ENCODE data around the gene IFT122. TPM values are rescaled to one million over a fixed set of nuclear protein-coding genes. Genes with fewer than 3 reads are reported as not detected.

The IFT122 gene
- total RNA-seq, 2 experiments from 2014 or later: 15.6 to 34.0 TPM

DNA sequence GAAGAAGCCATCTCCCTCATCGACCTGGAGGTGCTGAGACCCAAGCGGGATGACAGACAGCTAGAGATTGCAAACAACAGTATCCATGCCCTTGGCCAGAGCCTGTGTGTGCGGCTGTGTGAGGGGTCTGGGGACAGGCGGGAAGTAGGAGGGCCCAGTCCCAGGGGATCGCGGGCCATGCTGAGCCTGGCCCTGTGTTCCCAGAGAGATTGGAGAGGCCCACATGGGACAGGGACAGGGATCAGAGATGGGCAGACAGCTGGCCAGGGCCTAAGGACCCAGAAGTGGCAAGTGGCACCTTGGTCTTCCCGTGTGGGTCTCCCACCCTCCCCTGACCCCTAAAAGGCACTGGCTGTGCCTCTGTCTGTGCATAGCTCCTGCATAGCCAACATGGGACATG lies 77.5 kb downstream of the IFT122 start:
- DNase-seq (no peak), ATAC-seq (no peak)
- CTCF ChIA-PET: interaction anchor here (1.1 kb wide), 1 partner anchor 28 kb away, joined by 3 read pairs; no protein-coding TSS in a partner anchor
- Mint-ChIP-seq H3K36me3 (no peaks in the 10 kb centered on the region), H3K4me1 (no peaks in the 10 kb centered on the region), H3K4me3 (no peak overlapping the region), H3K27ac (no peak overlapping the region), H3K27me3 (no peaks in the 10 kb centered on the region), H3K9me3 (ENCODE audit: low read depth) (no peaks in the 10 kb centered on the region)

DNA sequence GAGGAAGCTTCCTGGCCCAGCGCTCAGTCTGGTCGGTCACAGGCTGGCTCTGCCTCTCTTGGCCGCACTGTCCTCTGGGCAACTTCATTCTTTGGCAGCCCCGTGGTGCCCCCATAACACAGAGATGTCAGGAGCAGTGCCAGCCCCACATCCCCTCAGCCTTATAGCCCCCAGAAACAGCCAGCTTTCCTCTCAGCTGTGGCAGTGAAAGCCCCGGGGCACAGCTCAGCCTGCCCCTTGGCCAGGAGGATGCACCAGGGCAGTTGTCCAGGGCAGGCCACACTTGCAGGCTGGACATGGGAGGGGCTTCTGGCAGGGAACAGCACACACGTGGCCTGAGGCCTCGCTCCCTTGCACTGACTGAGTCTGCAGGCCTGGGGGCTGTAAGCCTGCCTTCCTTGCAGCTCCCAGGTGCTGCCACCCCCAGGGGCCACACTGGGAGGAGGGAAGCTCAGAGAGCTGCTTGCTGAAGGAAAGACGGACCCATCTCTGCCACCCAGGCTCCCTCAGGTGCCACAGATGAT lies 78.1 kb downstream of the IFT122 start:
- Mint-ChIP-seq H3K27ac (no peak overlapping the region), H3K4me3 (no peak overlapping the region), H3K4me1 (no peaks in the 10 kb centered on the region), H3K9me3 (ENCODE audit: low read depth) (no peaks in the 10 kb centered on the region), H3K27me3 (no peaks in the 10 kb centered on the region), H3K36me3 (no peaks in the 10 kb centered on the region)
- CTCF ChIA-PET: interaction anchor here (1.1 kb wide), 1 partner anchor 28 kb away, joined by 3 read pairs; no protein-coding TSS in a partner anchor
- no peak for ATAC-seq
- DNase-seq: no peak

DNA sequence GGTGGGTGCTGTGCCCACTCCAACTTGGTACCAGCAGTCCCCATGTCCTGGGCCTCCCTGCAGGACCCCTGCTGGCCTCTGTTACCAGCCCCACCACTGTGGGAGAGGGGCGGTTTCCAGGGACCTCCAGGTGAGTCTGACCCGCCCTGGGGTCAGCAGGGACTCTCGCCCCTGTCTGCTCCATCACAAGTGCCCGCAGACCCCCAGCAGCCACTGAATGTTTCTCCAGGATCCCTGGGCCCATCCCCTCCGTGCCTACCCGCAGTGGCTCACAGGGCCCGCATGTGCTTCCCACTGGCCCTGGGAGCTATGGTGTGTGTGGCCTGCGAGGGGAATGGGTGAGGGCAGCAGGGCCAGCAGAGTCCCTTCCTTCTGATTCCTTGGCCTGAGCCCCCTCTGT lies 78.6 kb downstream of the IFT122 start:
- H3K36me3 Mint-ChIP-seq: no peaks in the 10 kb centered on the region

GRCh38 chr3:129519449-129519848 lies 79.4 kb downstream of the IFT122 start:
- Mint-ChIP-seq H3K36me3 (no peaks in the 10 kb centered on the region), H3K4me3 (no peak overlapping the region), H3K4me1 (no peaks in the 10 kb centered on the region), H3K9me3 (ENCODE audit: low read depth) (no peaks in the 10 kb centered on the region), H3K27ac (no peak overlapping the region), H3K27me3 (no peaks in the 10 kb centered on the region)
- ATAC-seq: no peak
- DNase-seq: no peak
- CTCF ChIA-PET: no interaction called here

More for the DNA sequence above, 78.6 kb downstream of the IFT122 start:
- Mint-ChIP-seq H3K27ac (no peak overlapping the region), H3K4me1 (no peaks in the 10 kb centered on the region), H3K27me3 (no peaks in the 10 kb centered on the region), H3K4me3 (no peak overlapping the region), H3K9me3 (ENCODE audit: low read depth) (no peaks in the 10 kb centered on the region)
- CTCF ChIA-PET: interaction anchor here (1.1 kb wide), 1 partner anchor 29 kb away, joined by 3 read pairs; no protein-coding TSS in a partner anchor
- ATAC-seq (no peak), DNase-seq (no peak)

DNA sequence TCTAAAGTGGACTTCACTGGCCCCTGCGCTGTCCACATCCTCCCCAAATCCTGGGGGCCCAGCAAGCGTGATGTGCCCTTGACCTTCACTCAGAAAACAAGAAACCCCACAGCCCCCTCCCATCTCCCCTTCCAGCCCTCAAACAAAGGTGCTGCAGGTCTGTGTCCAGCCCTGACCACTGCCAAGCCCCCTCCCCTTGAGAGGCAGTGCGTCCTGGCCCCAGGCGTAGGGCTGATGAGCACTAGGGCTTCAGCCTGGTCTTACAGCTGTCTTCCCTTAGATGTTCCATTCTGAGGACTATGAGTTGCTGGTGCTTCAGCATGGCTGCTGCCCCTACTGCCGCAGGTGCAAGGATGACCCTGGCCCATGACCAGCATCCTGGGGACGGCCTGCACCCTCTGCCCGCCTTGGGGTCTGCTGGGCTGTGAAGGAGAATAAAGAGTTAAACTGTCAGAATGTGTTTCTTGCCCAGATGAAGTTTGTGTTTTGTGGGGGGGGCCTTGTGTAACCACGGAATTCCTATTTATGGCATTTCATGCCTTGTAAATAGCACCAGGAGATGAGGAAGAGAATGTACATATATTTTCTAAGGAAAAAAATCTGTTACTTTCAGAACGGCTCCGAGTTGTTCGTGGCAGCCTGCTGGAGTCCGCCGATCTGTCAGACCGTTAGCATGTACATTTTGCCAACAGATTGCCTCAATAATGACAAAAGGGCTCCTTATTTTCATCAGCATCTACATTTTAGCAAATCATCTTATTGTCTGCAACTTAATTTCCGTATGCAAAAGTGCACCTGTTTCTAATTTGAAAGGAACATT lies 80.1 kb downstream of the IFT122 start:
- DNase-seq: no peak
- no peaks in the 10 kb centered on the region for H3K4me1 Mint-ChIP-seq
- no peak for ATAC-seq
- H3K27ac Mint-ChIP-seq: no peak overlapping the region
- no peak overlapping the region for H3K4me3 Mint-ChIP-seq
- CTCF ChIA-PET: no interaction called here
- no peaks in the 10 kb centered on the region for H3K9me3 Mint-ChIP-seq (ENCODE audit: low read depth)
- no peaks in the 10 kb centered on the region for H3K36me3 Mint-ChIP-seq
- H3K27me3 Mint-ChIP-seq: no peaks in the 10 kb centered on the region

GRCh38 chr3:129520960-129521359 lies 80.9 kb downstream of the IFT122 start:
- CTCF ChIA-PET: no interaction called here
- Mint-ChIP-seq H3K27ac (no peak overlapping the region), H3K27me3 (no peaks in the 10 kb centered on the region), H3K4me1 (no peaks in the 10 kb centered on the region), H3K36me3 (no peaks in the 10 kb centered on the region), H3K9me3 (ENCODE audit: low read depth) (no peaks in the 10 kb centered on the region), H3K4me3 (no peak overlapping the region)
- DNase-seq (no peak), ATAC-seq (no peak)

- H3K36me3 Mint-ChIP-seq: no peaks in the 10 kb centered on the region
- H3K9me3 Mint-ChIP-seq (ENCODE audit: low read depth): no peaks in the 10 kb centered on the region
- H3K27me3 Mint-ChIP-seq: no peaks in the 10 kb centered on the region
- CTCF ChIA-PET: no interaction called here
- DNase-seq: no peak
- no peaks in the 10 kb centered on the region for H3K4me1 Mint-ChIP-seq
- no peak overlapping the region for H3K27ac Mint-ChIP-seq
- H3K4me3 Mint-ChIP-seq: no peak overlapping the region
- ATAC-seq: no peak
These were observed 81.6 kb downstream of the IFT122 start for GRCh38 chr3:129521611-129522010.

GRCh38 chr3:129522953-129523352 lies 82.9 kb downstream of the IFT122 start:
- H3K9me3 Mint-ChIP-seq (ENCODE audit: low read depth): no peaks in the 10 kb centered on the region
- CTCF ChIA-PET: interaction anchor here (1.3 kb wide), 1 partner anchor 54 kb away, joined by 4 read pairs; no protein-coding TSS in a partner anchor
- H3K4me1 Mint-ChIP-seq: no peaks in the 10 kb centered on the region
- no peak for ATAC-seq
- H3K27ac Mint-ChIP-seq: no peak overlapping the region
- H3K36me3 Mint-ChIP-seq: no peaks in the 10 kb centered on the region
- H3K4me3 Mint-ChIP-seq: no peak overlapping the region
- no peak for DNase-seq
- no peaks in the 10 kb centered on the region for H3K27me3 Mint-ChIP-seq

- H3K9me3 Mint-ChIP-seq (ENCODE audit: low read depth): no peaks in the 10 kb centered on the region
- DNase-seq (no peak), ATAC-seq (no peak)
- H3K4me3 Mint-ChIP-seq: no peak overlapping the region
- H3K36me3 Mint-ChIP-seq: no peaks in the 10 kb centered on the region
- H3K4me1 Mint-ChIP-seq: no peaks in the 10 kb centered on the region
- no peaks in the 10 kb centered on the region for H3K27me3 Mint-ChIP-seq
- CTCF ChIA-PET: interaction anchor here (1.2 to 1.3 kb wide), 2 partner anchors 11 to 53 kb away, joined by 3 to 4 read pairs; no protein-coding TSS in a partner anchor
- H3K27ac Mint-ChIP-seq: no peak overlapping the region
These were observed 84.1 kb downstream of the IFT122 start for GRCh38 chr3:129524081-129524480.

GRCh38 chr3:129525341-129525968 lies 85.4 kb downstream of the IFT122 start:
- H3K36me3 Mint-ChIP-seq: no peaks in the 10 kb centered on the region
- no peak for DNase-seq
- no peaks in the 10 kb centered on the region for H3K4me1 Mint-ChIP-seq
- CTCF ChIA-PET: interaction anchor here (1.5 kb wide), 1 partner anchor 35 kb away, joined by 5 read pairs; no protein-coding TSS in a partner anchor
- H3K4me3 Mint-ChIP-seq: no peak overlapping the region
- ATAC-seq: no peak
- no peaks in the 10 kb centered on the region for H3K27me3 Mint-ChIP-seq
- no peak overlapping the region for H3K27ac Mint-ChIP-seq
- no peaks in the 10 kb centered on the region for H3K9me3 Mint-ChIP-seq (ENCODE audit: low read depth)

DNA sequence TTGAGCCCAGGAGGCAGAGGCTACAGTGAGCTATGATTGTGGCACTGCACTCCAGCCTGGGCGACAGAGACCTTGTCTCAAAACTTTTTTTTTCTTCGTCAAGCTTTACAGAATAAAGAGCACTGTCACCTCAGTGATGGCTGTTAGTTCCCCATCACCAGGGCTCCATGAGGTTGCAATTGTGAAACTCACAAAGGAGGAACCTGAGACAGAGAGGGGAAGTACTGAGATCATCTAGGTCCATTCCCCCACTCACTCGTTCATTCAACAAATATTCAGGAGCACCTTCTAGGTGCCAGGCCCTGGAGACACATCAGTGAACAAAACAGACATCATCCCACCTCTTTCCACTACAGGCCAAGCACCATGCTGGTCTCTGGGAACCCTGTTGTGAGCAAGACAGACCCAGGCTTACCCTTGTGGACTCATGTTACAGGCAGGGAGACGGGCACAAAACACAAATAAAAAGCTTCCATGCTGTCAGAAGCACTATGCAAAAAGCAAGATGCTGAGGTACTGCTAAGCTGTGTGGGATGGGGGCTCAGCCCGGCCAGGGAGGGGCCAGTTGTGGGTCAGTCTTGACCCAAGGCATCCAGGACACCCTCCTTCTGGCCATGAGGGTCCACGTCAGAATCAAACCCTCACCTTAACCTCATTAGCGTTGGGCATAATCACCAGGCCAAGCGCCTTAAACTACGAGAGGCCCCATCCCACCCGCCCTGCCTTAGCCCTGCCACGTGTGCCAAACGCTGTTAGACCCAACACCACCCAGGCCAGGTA lies 86.3 kb downstream of the IFT122 start:
- DNase-seq (no peak), ATAC-seq (no peak)
- Mint-ChIP-seq H3K27ac (no peak overlapping the region), H3K27me3 (no peaks in the 10 kb centered on the region), H3K4me3 (no peak overlapping the region), H3K36me3 (no peaks in the 10 kb centered on the region), H3K9me3 (ENCODE audit: low read depth) (no peaks in the 10 kb centered on the region), H3K4me1 (no peaks in the 10 kb centered on the region)
- CTCF ChIA-PET: interaction anchor here (1.5 kb wide), 1 partner anchor 36 kb away, joined by 5 read pairs; no protein-coding TSS in a partner anchor

DNA sequence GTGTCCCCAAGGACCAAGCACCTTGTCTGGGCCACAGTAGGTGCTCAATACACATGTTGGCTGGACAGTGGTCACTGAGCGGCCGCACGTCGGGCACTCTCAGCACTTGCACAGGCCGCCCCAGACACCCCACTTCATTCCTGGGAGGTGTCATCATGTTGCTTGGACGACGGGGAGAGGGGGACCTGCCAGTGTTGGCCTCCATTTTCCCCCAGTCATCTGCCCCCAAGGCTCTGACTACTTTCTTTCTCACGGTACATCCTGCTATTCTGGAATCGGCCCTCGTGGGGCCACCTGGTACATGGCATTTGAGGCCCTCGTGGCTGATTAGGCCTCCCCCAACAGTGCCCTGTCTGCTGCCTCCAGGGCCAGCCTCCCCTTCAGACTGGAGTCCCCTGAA lies 87.2 kb downstream of the IFT122 start:
- DNase-seq: no peak
- Mint-ChIP-seq H3K36me3 (no peaks in the 10 kb centered on the region), H3K27ac (no peak overlapping the region), H3K9me3 (ENCODE audit: low read depth) (no peaks in the 10 kb centered on the region), H3K27me3 (no peaks in the 10 kb centered on the region), H3K4me1 (no peaks in the 10 kb centered on the region), H3K4me3 (no peak overlapping the region)
- ATAC-seq: no peak
- CTCF ChIA-PET: no interaction called here

- Mint-ChIP-seq H3K36me3 (no peaks in the 10 kb centered on the region), H3K27me3 (no peaks in the 10 kb centered on the region), H3K4me1 (no peaks in the 10 kb centered on the region), H3K4me3 (no peak within 1 kb of the TSS), H3K27ac (no peak within 1 kb of the TSS), H3K9me3 (ENCODE audit: low read depth) (no peaks in the 10 kb centered on the region)
- DNase-seq: no peak
- CTCF ChIA-PET: no interaction called here
- no peak for ATAC-seq
These were observed 88.6 kb downstream of the IFT122 start, which contains the start of gene RHO for GRCh38 chr3:129528589-129529100. RHO (plus strand) TSS chr3:129528639; CDS start chr3:129528734, 95 bp downstream.
